Smooth muscle cell of bladder (primary cell): ENCODE data around the gene BAIAP2. TPM values are rescaled to one million over a fixed set of nuclear protein-coding genes. Genes with fewer than 3 reads are reported as not detected.

Experiments used
- total RNA-seq: library from RNA; depleted of rRNA; stranded (reverse); fragments of >200 nt; gene quantifications from 2 replicates; pipeline ENCODE4 v1.2.3, GENCODE V29; 2014

Gene BAIAP2, protein sequence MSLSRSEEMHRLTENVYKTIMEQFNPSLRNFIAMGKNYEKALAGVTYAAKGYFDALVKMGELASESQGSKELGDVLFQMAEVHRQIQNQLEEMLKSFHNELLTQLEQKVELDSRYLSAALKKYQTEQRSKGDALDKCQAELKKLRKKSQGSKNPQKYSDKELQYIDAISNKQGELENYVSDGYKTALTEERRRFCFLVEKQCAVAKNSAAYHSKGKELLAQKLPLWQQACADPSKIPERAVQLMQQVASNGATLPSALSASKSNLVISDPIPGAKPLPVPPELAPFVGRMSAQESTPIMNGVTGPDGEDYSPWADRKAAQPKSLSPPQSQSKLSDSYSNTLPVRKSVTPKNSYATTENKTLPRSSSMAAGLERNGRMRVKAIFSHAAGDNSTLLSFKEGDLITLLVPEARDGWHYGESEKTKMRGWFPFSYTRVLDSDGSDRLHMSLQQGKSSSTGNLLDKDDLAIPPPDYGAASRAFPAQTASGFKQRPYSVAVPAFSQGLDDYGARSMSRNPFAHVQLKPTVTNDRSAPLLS
- total RNA-seq, result 9.4 and 12.7 TPM in 2 replicates

DNA sequence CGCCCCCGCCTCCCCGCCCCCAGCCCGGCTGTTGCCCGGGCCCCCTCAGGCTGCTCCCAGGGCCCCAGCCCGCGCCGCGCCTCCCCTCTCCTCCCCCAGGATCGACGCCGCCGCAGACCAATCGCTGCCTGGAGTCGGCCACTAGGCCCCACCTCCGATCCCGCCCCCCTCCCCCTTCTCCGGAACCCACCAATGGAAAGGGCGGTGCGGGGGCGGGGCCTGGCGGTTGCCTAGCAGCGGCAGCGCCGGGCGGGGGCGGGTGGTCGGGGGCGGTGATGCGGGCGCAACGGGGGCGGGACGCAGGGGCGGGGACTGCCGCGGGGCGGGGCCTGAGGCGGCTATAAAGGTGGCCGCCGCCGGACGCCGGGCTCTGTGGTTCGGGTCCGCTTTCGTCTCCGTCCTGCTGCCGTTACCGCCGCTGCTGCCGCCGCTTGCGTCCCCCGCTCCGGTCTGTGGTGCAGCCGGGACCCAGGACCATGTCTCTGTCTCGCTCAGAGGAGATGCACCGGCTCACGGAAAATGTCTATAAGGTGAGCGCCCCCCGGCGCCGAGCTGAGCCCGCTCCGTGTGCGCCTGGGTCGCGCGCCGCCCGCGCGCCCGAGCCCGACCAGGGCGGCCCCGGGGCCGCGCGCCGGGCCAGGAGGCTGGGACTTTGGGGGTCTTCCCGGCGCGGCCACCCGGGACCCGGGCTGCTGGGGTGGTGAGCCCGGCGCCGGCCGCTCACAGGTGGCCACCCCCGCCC is at the start of gene BAIAP2:
TSS of gene BAIAP2 (plus strand) at position 373 of the 742 bp plus-strand sequence. CDS start at position 477, 104 bp downstream.

DNA sequence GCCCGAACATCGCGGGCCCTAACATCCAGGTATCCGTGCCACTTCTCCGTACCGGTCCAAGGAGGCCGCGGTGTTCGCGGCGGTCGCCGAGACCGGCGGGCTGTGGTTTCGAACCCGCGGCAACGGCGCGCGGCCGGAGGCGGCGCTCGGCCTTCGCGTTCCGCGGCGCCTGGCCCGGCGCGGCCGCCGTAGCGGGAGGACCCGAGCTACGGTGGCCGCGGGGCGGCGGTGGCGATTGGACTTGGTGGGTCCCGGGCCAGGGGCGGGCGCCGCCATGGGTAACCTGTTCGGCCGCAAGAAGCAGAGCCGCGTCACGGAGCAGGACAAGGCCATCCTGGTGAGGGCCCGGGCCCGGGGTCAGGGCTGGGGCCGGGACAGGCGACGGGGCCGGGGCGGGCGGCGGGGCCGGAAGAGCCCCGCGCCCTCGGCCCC is 43.3 kb upstream of the BAIAP2 start, which contains the start of gene CHMP6:
TSS of gene CHMP6 (plus strand) at position 197 of the 432 bp plus-strand sequence. CDS start at position 275, 78 bp downstream.

DNA sequence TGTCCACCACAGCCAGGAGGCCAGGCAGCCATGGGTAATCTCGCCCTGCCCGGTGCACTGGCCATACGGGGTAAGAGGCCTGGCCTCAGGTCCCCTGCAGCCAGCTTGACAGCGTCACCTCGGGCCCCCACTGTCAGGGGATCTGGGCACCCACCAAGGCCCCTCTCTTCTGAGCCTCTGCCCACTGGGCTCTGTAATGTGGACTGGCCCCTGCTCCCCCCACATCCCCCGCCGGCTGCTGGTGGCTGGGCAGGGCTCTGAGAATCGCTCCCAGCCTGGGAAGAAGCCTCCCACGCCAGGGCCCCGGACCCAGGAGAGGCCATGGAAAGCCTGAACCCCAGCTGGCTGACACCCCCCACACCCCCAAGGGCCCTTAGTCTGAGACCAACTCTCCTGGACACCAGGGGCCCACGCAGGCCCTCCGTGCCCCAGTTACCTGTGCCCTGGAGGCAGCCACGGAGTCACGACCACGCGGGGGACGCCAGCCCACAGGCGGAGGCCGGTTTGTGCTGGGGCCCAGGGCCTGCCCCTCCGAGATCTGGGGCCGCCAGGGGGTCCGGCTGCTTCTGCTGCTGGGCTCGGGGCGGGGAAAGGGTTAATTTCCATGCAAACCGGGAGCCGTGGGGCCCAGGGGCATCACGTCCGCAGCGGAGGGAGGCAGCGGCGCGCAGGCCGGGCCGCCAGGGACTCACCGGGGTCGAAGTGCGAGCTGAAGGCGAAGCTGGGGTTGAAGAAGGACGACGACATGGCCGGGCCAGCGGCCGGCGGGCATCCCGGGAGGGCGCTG is 130.5 kb downstream of the BAIAP2 start, which contains the start of gene PVALEF:
TSS of gene PVALEF (plus strand) at position 262 of the 787 bp plus-strand sequence. CDS start 15,720 bp downstream, outside the sequence.

DNA sequence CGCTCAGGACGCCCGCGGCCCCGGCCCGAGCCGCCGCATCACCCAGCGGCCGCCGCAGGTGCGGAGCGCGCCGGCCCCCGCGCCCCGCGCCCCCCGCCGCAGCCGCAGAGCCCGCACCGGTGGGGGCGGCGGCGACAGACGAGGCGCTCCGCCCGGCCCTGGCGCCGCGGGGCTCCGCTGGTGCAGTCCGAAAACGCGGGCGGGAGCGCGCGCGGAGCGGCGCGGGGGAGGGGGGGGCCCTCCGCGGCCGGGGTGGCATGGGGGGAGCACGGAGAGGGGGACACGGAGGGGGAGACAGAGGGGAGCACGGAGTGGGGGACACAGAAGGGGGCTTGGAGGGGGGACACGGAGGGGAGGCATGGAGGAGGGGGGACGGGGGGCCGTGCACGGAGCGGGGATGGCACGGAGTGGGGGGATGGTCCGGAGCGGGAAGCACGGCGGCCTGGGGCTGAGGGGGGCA is 131.1 kb downstream of the BAIAP2 start, which contains the start of gene AATK:
TSS of gene AATK (minus strand) at position 189 of the 460 bp plus-strand sequence. CDS start 229 bp downstream, outside the sequence.

Other genes with a start within 250 kb of the BAIAP2 start
- gene CHMP6, start 43.3 kb upstream of the BAIAP2 start, total RNA-seq, result 9.0 and 9.8 TPM in 2 replicates
- gene PVALEF, start 130.4 kb downstream of the BAIAP2 start, total RNA-seq, result not detected in 2 replicates
- 0.18 and 0.43 TPM in 2 replicates for gene AATK, start 131.1 kb downstream of the BAIAP2 start, total RNA-seq
- 10.2 and 10.4 TPM in 2 replicates for gene CEP131, start 187.8 kb downstream of the BAIAP2 start, total RNA-seq
- gene TEPSIN, start 203.9 kb downstream of the BAIAP2 start, total RNA-seq, result 9.2 and 13.8 TPM in 2 replicates
- gene NDUFAF8, start 204.2 kb downstream of the BAIAP2 start, total RNA-seq, result 39.0 and 42.1 TPM in 2 replicates